ENCODE measurements around the gene ABCA7.

ABCA7 gene

DNA sequence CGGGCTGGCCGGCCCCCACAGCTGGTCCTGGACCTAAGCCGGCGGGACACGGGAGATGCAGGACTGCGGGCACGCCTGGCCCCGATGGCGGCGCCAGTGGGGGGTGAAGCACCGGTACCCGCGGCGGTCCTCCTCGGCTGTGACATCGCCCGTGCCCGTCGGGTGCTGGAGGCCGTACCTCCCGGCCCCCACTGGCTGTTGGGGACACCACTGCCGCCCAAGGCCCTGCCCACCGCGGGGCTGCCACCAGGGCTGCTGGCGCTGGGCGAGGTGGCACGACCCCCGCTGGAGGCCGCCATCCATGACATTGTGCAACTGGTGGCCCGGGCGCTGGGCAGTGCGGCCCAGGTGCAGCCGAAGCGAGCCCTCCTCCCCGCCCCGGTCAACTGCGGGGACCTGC lies 36.6 kb upstream of the ABCA7 start:
- no peak for DNase-seq

GRCh38 chr19:1004204-1004802 lies 35.6 kb upstream of the ABCA7 start:
- DNase-seq: no peak

GRCh38 chr19:1004803-1005664 lies 34.9 kb upstream of the ABCA7 start:
- DNase-seq: no peak

DNA sequence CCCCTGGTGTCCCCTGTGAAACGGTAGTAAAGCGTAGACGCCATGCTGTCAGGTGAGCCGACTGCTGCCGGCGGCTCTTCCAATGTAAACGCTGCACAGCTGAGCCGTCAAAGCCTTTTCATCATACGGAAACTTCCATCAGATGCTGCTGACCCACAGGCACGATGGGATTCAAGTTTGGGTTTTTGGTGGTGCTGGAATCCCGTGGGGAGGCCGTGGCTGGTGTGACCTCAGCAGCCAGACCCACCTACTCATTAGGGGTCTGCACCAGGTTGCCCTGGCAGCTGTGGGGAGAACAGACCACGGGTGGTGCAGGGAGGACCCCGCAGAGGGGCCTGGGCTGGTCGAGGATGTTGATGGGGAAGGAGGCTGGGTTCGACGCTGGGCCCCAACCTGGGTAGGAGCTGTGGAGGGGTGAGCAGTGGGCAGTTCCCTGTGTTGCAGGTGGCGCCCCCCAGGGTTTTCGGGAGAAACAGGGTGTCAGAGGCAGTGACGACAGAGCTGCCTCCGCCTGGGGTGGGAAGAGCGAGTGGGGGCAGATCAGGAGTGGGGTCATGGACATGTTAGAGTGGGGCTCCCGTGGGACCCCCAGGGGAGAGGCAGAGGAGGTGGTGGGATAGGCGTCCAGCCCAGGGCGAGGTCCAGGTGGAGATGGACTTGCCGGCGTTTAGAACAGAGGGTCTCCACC lies 33.1 kb upstream of the ABCA7 start:
- DNase-seq: no peak

DNA sequence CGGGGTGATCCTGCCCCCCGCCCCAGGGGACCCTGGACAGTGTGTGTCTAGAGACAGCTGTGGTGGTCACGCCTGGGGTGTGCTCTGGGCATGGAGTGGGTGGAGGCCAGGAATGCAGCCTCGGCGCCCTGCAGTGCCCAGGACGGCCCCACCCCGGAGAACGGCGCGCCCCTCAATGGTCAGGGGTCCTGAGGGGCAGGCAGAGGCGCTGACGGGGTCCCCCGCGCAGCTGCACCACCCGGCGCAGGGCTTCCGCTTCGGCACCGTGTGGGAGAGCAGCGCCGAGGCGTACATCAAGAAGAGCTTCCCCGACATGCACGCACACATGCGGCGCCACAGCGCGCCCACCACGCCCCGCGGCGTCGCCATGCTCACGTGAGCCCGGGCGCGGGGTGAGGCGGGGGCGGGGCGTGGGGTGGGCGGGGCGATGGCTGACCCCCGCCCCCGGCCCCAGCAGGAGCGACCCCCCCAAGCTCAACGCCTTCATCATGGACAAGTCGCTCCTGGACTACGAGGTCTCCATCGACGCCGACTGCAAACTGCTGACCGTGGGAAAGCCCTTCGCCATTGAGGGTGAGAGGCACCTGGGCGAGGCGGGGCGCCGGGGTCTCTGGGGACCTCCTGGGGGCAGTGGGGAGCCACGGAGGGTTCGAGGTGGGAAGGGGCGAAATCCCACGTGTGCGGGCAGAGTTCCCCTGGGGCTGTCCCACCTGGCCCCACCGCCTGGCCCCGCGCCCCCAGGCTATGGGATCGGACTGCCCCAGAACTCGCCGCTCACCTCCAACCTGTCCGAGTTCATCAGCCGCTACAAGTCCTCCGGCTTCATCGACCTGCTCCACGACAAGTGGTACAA lies 32.3 kb upstream of the ABCA7 start:
- no peak for DNase-seq

DNA sequence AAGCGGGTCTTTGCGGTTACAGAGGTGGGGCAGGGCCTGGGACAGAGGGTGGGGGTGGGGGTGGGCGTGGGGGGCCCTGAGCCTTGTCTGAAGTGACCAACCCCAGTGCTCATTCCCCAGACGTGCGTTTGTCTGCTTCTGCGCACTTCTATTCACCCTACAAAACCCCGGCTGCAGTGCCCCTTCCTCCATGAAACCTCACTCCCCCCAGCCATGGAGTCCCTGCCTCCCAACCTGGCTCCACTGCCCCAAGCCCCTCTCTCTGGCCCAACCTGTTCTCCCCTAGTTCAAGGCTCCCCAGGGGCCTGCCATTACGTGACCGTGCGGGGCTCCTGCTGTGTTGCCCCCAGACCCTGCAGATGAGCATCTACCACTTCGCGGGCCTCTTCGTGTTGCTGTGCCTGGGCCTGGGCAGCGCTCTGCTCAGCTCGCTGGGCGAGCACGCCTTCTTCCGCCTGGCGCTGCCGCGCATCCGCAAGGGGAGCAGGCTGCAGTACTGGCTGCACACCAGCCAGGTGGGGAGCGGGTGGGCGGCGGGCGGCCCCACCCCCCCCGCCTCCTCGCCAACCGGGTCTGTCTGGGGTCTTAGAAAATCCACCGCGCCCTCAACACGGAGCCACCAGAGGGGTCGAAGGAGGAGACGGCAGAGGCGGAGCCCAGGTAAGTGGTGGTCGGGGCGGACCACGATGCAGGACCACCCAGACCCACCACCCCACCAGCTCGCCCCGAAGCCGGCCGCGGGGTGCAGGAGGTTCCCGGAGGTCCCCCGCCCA lies 31.5 kb upstream of the ABCA7 start:
- no peak for DNase-seq

DNA sequence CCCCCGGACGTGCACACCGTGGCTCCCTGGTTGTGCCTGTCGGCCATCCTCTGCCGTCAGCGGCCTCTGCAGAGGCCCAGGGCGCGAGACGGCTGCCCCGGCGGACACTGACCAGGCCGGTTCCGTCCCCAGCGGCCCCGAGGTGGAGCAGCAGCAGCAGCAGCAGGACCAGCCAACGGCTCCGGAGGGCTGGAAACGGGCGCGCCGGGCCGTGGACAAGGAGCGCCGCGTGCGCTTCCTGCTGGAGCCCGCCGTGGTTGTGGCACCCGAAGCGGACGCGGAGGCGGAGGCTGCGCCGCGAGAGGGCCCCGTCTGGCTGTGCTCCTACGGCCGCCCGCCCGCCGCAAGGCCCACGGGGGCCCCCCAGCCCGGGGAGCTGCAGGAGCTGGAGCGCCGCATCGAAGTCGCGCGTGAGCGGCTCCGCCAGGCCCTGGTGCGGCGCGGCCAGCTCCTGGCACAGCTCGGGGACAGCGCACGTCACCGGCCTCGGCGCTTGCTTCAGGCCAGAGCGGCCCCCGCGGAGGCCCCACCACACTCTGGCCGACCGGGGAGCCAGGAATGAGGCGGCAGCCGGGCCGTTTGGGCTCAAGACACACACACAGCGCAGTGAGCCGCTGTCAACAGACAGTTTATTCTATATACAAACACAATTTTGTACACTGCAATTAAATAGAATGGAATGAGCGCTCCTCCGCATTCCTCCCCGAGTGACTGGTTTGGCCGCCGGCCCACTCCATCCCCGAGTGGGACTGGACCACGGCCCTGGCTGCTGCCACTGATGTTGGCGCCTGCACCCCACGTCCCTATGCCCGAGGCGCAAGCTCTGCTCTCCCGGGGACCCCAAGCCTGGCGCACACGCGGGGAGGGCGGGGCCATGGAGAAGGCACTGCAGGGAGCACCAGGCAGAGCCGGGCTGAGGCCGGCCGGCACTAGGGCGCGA lies 30.6 kb upstream of the ABCA7 start:
- no peak for DNase-seq

- no peak for DNase-seq
Observed at GRCh38 chr19:1009981-1010538, 29.8 kb upstream of the ABCA7 start.

DNA sequence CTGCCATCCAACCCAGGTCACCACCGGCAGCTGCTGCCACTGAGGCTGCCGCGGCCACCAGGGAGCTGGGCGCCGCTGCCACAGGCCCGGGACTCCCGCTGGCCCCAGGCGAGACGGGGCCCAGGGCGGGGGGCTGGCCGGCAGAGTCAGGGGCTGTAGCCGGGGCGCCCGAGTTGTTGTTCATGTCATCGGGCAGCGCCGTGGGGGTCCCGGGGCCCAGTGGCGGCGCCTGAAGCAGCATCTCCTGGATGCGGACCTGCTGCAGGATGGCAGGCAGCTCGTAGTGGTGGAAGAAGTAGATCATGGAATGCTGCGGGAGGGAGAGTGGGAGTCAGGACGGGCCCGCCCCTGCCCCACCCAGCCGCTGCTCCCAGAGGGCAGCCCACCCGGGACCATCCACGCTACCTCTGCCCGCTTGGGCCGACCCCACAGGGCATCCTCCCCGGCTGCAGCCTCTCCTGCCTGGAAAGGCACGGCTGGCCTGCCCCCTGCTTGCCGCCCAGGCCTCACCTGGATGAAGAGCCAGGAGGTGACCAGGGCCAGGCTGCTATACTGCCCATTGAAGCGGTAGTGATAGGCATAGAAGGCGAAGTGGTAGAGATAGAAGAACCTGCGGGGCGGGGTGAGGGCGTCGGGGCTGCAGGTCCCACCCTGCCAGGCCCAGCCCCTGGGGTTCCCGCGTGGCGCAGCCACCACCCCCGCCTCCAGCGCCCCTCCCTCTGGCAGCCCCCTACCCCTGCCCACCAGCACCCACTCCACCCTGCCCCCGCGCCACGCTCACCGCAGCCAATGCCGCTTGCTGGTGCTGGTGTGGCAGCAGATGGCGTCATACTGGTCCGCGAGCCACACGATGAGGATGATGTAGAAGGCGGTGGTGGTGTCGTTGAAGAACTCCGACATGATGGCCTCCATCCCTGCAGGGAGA lies 29.1 kb upstream of the ABCA7 start:
- no peak for DNase-seq

DNA sequence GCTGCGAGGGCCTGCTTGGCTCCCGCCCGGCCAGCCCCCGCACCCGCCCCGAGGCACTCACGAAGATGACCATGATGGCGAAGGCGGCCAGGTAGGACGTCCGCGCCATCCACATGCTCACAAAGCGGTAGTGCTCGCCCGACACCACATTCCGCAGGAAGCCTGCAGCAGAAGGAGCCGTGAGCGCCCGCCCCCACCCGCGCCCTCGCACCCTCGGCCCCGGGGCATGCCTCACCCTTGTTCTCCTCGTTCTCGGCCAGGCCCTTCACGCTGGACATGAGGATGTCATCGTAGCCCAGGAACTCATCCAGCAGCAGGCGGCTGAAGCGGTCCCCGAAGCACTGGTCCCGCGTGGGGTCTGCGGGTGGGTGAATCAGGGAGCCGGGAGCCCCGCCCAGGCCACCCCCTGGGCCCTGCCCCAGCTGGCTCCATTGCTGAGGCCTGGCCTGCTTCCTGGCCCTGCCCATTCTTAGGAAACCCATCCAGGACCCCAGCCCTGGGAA lies 28.0 kb upstream of the ABCA7 start:
- no peak for DNase-seq

GRCh38 chr19:1012334-1012733 lies 27.6 kb upstream of the ABCA7 start:
- no peak for DNase-seq

DNA sequence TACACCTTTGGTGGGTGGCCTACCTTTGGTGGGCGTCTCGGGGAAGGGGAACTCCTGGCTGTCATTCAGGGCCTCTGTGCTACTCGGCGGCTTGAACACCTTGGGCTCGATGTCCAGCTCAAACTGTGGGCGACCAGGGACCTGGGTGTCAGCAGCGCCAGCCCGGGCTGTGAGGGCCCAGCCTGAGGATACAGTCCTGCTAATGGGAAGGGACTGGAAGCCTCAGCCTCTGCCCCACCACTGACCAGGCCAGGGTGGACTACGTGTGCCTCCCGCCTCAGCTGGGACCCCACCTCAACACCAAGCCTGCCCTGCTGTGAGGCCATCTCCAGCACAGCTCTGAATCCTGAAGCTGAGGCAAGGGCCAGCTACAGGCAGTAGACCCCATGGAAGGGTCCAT lies 26.7 kb upstream of the ABCA7 start:
- DNase-seq: no peak

GRCh38 chr19:1014161-1015060 lies 25.5 kb upstream of the ABCA7 start:
- no peak for DNase-seq

DNA sequence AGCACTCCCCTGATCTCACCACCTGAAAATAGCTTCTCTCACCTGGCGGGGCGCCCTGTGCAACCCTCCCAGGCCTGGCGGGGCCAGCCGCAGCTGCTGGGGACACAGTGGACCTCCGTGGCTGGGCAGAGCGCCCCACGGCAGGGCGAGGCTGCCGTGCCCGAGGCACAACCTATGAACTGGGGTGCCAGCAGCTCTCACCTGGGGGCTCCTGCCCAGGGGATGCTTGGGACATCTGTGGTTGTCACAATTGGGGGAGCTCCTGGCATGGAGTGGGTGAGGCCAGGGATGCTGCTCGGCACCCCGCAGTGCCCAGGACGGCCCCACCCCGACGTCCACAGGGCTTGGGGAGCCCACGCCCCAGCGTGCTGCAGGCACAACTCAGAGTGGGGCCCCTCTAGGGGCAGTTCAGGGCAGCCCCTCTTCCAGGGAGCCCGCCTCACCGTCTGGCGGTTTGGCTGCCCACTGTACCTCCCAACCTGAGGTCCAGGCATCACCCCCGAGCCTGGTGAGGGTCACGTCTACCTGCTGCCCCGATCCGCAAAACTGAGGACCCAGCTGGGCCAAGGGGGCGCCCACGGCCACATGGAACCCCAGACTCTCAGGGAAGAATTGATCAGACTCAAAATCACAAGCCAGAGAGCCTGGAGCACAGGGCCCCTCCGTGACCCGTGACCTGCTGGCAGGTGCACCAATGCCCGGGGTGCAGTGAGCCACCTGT lies 24.7 kb upstream of the ABCA7 start:
- DNase-seq: no peak

DNA sequence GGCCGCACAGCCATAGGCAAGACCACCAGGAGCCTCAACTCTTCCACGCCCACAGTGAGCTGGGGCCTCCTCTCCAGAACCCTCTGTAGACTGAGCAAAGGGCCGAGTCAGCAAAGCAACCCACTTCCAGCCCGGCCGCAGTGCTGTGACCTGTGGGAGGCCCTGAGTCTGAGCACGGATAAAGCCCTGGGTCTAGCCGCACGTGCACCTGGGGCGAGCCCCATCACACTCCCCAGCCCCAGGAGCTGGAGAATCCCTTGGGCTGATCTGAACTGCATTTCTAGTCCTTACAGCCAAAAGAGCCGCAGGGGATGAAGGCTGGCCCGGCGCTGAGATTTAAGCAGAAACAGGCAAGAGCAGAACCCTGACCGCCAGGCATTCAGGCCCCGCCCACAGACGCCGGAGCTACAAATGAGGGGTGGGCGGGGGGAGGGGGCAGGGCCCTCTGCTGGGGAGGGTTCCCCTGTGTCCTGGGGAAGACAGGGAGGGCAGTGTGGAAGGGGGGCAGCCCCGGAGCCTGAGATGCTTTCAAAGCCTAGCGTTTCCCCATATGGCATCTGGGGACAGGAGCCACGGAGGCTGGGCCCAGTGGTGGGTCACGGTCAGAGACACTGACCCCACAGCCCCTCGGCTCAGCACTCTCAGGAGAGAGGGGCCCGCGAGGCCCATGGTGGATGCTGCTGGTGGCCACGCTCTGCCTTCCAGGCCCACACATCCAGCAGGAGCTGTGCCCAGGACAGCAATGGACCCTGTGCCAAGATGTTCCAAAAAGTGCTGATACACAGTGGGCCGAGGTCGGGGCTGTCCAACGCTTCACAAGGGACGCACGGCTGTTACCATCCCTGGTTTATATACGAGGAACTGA lies 23.9 kb upstream of the ABCA7 start:
- no peak for DNase-seq

DNA sequence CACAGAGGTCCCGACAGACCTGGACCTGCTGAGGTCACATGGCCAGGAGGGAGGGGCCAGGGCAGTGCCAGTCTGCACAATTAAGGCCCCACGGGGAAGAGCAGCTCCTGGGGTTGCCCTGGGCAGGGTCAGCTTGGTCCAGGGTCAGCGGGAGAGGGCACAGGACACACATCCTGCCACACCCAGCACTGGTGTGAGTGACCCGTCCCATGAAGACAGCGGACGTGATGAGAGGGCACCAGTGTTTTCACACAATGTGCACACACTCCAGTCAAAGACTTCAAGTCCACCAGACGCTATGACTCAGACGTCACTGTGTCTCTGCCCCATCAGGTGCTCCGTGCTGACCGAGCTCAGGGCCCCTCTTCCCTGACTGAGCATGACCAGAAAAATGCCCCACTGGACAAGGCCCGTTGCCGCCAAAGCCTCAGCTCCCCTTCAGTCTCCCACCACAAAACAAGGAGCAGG lies 23.2 kb upstream of the ABCA7 start:
- DNase-seq: no peak

All from CD4-positive, alpha-beta T cell treated with Interleukin-21 for 1 hour (primary cell).